Activated gamma-delta T cell treated with Interleukin-2 at 50 U/mL for 16 hours (primary cell): ENCODE data around the gene GNAQ.

Experiments
- DNase-seq: peaks from one replicate; pipeline ENCODE4 v3.0.0-alpha.2; 2020

The GNAQ gene

GRCh38 chr9:78030553-78031443, 813 bp downstream of the GNAQ start:
- peak; percentile 51 for DNase-seq

- DNase-seq = no peak
These were observed 1.4 kb downstream of the GNAQ start for GRCh38 chr9:78030296-78030552.

GRCh38 chr9:78029551-78030295, 1.9 kb downstream of the GNAQ start:
- DNase-seq = peak; percentile 16

- DNase-seq = no peak
These were observed 2.7 kb downstream of the GNAQ start for GRCh38 chr9:78028926-78029325.

DNA sequence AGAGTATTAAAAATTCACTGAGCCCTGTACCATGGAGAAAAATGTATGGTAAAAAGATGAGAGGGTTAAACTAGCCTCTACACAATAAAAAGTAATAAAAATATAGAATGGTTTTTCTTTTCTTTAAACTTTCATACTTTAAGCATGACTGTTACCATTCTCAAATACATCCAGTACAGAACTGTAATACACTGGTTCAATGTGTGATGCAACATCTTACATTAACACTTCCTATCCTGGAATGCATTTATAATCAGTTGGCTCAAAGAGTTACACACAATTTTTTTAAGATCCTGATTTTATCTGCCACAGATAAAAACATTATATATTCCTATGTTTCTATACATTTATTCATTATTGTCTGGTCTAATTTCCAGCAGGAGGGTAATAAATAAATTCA, 4.7 kb downstream of the GNAQ start:
- no peak for DNase-seq

- no peak for DNase-seq
These were observed 5.2 kb downstream of the GNAQ start for GRCh38 chr9:78026416-78026815.

DNA sequence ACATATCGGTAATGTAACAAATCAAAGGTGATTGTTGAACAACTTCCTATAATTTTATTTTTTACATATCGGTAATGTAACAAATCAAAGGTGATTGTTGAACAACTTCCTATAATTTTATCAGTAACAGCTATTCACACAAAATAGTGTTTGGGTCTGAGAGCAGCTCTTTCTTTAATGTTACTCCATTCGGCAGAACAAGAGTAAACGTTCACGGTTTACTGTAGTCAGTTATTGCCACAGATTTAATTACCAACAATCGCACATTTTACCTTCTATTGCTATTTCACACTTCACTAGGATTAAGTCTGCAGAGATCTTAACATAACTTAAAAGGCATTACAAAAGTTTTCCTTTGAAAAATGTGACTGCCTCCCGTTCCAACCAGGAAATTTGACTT, 6.4 kb downstream of the GNAQ start:
- DNase-seq = no peak

- DNase-seq = no peak
These were observed 8.4 kb downstream of the GNAQ start for GRCh38 chr9:78023003-78023741.

GRCh38 chr9:78021697-78022096, 9.9 kb downstream of the GNAQ start:
- no peak for DNase-seq

DNA sequence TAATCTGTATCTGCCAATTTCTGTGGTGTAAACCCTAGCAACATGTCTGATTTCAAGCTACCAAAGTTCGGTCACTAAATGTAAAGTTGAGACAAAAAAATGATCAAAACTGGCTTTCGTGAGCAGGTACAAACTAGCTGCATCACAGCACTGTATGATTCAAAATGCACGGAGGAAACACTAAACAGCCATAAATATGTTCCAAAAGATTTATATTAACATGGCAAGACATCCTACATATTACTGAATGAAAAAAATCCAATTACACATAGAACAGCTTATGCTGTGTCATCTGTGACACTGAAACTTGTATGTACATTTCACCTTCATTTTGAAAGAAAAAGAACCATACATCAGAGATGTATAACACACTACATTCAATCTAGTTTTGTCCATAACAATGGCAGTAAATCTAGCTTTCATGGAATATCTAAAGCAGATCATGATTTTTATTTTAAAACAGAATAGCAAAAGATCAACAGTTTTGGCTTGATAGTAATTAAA, 14.4 kb downstream of the GNAQ start:
- no peak for DNase-seq

- no peak for DNase-seq
These were observed 16.4 kb downstream of the GNAQ start for GRCh38 chr9:78015241-78015640.

GRCh38 chr9:78014776-78015175, 16.8 kb downstream of the GNAQ start:
- no peak for DNase-seq

DNA sequence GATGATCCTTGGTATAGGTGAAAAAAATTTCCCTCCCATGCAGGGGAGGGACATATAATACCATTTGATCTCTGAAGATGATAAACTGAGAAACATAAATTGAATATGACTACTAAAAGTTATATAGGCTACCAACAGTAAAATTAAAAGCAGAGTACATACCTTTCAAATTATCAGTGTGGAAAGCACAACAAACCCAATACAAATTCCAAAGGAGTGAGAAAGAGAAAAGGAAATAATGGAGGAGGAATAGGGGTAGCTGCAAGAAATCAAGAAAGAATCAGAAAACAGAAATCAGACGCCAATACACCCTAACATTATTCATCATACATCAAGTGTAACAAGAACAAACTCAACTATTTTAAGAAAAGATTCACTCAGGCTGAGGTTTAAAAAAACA, 17.7 kb downstream of the GNAQ start:
- DNase-seq = no peak

GRCh38 chr9:78011049-78011448, 20.6 kb downstream of the GNAQ start:
- DNase-seq = no peak

- DNase-seq = no peak
These were observed 21.2 kb downstream of the GNAQ start for GRCh38 chr9:78010445-78010844.

- DNase-seq = no peak
These were observed 22.4 kb downstream of the GNAQ start for GRCh38 chr9:78009186-78009585.

DNA sequence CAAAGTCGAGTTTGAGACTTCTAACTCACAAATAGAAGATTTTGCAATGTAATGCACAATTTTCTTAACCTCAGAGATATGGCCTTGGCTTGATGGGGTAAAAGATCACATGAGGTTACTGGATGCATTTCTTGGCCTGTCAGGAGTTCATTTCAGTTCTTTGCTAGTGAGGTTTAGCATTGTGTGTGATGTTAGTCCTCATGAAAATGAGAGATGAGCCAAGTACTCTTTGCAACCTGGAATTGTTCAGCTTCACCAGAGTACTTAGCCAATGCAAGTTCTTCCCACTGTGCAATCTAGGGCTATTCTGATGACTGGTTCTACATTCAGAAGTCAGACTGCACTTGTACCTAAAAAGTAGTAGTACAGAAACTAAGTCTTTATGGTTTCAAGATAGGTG, 24.9 kb downstream of the GNAQ start:
- DNase-seq = no peak

- no peak for DNase-seq
These were observed 26.2 kb downstream of the GNAQ start for GRCh38 chr9:78005231-78006002.

- DNase-seq = no peak
These were observed 27.0 kb downstream of the GNAQ start for GRCh38 chr9:78004478-78005229.

DNA sequence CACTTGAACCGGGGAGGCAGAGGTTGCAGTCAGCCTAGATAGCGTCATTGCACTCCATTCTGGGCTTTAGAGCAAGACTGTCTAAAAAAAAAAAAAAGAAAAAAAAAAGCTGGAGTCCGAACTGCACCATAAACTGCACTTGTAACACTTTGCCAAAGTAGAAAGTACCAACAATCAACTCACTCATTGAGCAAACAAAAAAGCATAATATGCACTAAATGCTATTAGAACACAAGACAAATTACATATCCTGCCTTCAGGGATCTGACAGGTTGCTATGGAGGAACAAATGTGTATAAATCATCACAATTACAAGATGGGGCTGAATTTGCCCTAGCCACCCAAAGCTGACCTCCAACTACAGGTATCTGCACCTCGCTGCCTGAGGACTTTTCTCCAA, 27.9 kb downstream of the GNAQ start:
- DNase-seq = no peak

GRCh38 chr9:78001946-78002731, 29.5 kb downstream of the GNAQ start:
- DNase-seq = no peak
